HT1080 (cell line): Measurements from ENCODE around the gene NRCAM. TPM values are rescaled to one million over a fixed set of nuclear protein-coding genes. Genes with fewer than 3 reads are reported as not detected.

Source experiments
- DNase-seq: peaks from one replicate; pipeline ENCODE4 v3.0.0-alpha.2; 2015; ENCODE audit warnings: low read depth
- total RNA-seq: library from RNA; depleted of rRNA; stranded (reverse); fragments of >200 nt; shearing (Covaris generic); gene quantifications from 2 replicates; pipeline ENCODE4 v1.2.3, GENCODE V29; 2014

The NRCAM gene
- total RNA-seq, 1 experiment from 2014 or later = 14.6 TPM

DNA sequence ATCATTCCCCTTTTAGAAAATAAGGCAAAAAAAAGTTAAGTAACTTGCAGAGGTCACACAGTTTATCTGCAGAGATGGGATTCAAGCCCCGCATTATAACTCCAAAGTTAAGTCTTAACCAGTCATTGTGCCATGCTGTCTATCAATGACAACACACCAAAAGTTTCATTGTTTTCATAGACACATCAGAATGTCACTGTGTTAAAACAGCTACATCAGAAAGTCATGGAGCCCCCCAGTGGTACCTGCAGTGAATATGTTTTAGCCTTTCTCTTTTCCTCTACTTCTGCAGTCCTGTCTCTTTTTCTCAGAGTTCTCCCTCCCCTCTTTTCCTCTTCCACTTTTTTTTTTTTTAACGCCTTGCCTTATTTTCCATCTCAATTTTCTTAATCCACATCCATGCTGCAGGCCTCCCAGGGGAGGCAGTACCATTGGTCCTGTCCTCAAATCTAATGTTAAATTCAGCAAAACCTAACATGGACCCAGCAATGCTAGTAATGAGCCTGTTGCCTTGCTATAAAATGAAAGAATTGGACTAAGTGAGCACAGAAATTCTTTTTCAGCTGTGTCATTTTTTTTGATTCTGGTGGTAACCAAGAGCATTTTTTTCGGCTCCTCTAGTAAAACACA, 3.8 kb upstream of the NRCAM start:
- DNase-seq = peak; percentile 53

DNA sequence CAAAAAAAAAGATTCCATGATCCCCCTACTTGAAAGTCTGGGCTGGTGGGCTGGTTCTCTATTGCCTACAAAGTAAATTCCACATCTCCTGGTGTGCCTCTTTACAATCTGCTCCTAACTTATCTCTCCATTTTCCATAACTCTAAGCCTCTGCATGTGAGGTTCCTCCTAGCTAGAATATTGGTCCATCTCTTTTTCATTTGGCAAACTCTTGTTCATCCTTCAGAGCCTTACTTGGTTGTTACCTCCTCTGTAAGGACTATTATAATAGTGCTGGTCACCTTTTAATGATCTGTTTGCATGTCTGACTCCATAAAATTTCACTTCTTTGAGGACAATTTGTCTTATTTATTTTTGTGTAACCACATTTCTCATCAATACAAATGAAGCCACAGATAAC, 1.6 kb upstream of the NRCAM start:
- no peak for DNase-seq

GRCh38 chr7:108456845-108457540, 757 bp upstream of the NRCAM start:
- DNase-seq = no peak

GRCh38 chr7:108455551-108455997, 662 bp downstream of the NRCAM start:
- no peak for DNase-seq

DNA sequence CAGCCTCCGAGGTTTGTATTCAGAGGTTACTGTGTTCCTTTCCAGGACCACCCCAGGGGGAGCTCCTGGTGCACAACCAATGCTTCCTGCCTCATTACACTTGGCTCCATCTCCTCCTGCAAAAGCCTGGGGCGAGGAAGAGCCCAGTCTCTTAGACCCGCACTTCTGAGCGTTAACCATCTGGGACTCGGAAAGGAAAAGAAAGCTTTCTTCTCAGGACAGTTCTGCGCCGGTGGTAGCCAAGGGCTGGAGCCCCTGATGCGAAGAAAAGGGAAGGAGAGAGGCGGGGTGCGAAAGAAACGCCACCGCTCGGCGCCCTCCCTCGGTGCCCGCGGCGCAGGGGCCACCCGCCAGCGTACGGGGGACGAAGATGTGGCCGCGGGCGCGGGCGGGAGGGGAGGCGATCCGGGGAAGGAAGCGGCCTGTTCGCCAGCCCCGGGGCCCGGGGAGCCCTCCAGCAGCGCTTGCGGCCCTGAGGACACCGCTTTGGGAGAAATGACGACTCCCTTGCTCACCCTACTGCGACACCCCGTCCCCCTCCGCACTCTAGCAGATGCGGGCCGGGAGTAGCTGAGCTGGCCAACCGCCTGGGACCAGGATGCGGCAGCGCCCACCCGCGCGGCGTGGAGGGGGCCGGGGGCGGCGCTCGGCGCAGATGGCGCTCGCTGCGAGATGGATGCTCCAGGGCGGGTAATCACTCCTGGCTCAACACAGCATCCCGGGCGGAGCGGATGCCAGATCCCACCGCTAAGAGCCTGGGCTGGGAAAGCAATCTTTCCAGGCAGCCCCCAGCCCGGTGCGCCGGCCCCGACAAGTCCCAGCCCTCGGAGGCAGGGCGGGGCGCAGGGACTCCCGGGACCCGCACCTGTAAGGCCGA, 1.3 kb downstream of the NRCAM start:
- no peak for DNase-seq

DNA sequence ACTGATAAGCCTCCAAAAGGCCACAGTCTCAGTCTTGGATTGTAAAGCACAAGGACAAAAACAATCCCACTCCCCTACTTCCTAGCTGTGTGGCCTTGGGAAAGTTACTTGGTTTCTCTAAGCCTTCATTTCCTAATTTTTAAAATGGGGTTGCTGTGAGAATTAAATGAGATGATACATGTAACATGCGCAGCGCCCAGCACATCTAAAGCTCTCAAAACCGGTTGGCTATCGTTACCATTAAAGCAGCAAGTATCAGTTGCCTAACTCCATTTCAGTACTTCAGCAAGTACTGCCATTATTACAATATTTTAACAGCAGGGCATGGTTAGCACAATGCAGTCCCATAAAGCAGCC, 1.9 kb downstream of the NRCAM start:
- DNase-seq = no peak

GRCh38 chr7:108453320-108453719, 2.9 kb downstream of the NRCAM start:
- DNase-seq = no peak

DNA sequence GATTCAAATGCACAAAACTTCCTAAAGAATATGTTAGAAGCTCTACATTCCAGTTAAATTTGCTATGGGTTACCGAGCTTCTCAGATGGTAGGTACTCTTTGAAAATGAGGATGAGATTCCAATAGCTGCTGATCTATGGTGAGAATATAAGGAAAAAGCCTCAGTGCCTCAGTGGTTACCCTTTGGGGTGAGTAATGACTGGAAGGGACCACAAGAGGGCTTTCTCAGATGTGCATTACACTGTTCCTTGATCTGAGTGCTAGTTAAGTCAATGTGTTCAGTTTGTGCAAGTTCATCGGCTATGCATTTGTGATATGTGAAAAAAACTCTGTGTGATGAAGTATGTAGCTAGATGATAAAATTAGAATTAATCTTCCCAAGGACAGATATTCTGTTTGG, 3.5 kb downstream of the NRCAM start:
- peak; percentile 34 for DNase-seq

- no peak for DNase-seq
Observed at GRCh38 chr7:108451296-108451848, 4.9 kb downstream of the NRCAM start.

DNA sequence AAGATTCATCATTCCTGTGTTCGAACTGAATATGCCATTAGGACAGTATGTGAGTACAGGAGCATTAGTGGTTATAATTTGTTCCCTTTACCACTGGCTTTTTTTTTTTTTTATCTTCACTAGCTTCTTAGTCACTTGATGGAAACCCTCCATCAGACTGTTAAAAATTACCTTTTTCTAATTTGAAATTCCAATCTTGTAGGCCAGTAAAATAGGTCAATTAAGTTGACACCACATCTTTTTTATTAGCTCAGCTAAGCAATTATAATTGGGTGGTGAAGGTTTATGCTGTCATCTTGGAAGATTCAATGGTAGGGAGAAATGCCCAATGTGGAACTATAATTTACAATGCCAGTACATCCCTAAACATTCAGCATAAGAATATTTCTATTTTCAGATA, 6.1 kb downstream of the NRCAM start:
- DNase-seq = no peak

- no peak for DNase-seq
Observed at GRCh38 chr7:108449521-108449920, 6.7 kb downstream of the NRCAM start.

DNA sequence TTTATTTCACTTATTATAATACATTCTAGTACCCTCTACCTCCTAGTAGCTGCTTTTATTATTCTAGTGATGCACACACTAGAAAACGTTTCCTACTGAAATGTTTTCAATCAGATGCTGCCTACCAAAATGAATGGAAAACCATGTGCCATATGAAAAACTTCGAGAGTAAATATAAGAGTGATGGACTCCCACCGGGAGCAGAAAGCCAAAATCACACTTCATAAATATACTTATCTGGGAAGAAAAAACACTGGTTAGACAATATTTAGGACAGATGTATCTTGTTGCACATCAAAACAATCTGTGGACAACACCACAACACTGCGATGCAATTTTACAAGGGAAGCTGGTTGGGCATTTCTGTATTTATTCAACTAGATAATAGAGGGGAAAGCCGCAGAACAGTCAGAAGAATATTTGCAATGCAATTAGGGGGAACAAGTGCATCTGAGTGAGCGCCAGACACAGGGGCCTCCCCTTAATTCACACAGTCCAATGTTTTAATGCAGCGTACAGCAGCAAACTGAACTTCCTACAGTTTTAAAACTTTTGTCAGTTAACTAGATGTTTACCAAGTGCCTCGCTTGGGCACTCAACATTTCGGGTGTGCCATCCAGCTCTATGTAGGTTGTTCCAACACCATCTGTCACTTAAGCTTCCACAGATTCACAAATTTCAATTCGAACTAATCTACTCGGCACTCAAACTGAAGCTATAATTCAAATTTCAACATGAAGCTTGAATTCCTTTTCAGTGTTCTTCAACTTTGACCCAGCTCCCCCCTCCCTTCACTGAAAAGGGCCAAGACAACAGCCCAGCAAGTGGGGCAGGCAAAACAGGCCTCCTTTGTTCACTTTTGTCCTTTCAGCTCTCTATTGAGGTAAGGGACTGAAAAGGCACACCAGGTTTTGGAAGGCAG, 7.4 kb downstream of the NRCAM start:
- DNase-seq = no peak

GRCh38 chr7:108442039-108442568, 14.1 kb downstream of the NRCAM start:
- DNase-seq = peak; percentile 90

GRCh38 chr7:108441392-108441955, 14.8 kb downstream of the NRCAM start:
- DNase-seq = no peak

- DNase-seq = no peak
Observed at GRCh38 chr7:108440613-108441012, 15.6 kb downstream of the NRCAM start.

DNA sequence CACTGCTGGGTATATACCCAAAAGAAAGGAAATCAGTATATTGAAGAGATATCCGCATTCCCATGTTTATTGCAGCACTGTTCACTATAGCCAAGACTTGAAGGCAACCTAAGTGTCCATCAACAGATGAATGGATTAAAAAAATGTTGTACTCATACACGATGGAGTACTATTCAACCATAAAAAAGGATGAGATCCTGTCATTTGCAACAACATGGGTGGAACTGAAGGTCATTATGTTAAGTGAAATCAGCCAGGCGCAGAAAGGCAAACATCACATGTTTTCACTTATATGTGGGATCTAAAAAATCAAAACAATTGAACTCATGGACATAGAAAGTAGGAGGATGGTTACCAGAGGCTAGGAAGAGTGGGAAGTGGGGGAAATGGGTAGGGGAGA, 19.3 kb downstream of the NRCAM start:
- DNase-seq = no peak

DNA sequence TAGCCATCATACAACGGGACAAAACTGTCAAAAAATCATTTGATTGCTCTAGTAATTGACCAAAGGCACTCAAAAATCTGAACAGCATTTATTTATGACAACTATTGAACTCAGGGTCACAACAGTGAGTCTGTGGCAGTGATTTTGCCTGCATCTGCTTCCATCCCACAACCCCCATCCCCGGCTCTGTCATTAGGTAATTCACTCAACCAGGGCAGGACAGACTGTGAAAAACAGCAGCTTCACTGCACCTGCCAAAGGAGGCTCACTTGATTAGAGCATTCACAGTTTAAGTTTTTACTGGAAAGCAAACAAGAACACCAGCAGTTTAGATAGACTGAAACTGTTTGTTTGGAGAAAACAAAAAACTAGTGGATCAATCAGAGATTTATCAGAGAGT, 22.2 kb downstream of the NRCAM start:
- no peak for DNase-seq

DNA sequence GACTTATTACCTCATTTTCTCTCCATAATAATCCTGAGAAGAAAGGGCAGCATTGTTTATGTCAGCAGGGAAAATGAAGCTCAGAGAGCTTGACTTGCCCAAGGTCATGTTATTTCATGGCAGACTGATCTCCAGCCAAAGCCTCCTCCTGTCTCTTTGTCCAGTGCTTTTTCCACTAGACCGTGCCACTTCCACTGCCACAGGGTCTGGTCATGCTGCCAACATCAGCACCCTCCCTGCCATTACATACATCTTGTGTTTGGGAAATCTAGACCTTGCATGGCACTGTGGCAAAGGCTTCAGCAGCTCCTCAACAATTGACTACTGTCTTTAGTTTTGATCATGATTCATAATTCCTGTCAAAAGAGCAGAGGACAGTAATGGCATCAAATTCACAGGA, 25.1 kb downstream of the NRCAM start:
- DNase-seq = no peak

DNA sequence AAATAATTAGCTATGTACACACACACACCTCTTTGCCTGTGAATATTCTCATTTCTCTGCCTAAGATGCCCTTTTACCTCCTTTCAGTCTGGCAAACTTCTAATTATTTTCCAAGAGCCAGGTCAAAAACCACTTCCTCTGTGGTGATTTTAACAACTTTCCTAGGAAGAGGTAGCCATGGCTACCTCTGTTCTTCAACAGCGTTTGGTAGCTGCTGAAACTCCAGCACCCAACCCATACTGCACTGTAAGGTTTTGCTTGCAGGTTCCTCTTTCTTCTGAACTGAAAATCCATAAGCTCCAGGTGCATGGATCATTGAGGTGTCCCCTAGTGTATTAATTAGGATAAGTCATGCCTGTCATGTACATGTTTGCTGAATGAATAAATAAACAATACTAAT, 25.6 kb downstream of the NRCAM start:
- peak; percentile 38 for DNase-seq

DNA sequence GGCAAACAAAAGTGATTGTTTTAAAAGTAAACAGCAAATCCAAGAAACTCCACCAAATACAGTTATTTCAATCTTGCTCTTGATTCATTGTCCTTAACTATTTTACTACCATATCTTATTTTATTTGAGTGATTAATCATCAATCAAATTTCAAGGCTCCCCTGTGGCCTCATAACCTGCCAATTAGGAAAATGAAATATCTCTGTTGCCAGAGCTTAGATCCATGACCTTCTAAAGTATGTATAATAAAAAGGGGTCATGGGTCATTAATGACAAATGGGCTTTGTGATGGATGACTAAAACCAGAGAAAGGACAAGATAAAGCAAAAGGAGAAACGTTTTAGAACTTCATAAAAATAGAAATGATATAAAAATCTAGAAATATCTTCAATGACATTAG, 28.5 kb downstream of the NRCAM start:
- no peak for DNase-seq
